Natural killer cell (primary cell): Measurements from ENCODE around the gene CCND3. TPM values are rescaled to one million over a fixed set of nuclear protein-coding genes. Genes with fewer than 3 reads are reported as not detected.

Experiments
- ATAC-seq, 3 donors: fragments of 150-1000 bp in 2 of 3; fragments of 200-7000 bp in 1 of 3; cut with Tn5 transposase; 1 replicate in 1 of 3; 2 replicates in 2 of 3; pipeline ENCODE4 v1.10.0; 2021; ENCODE audit warnings: mild to moderate bottlenecking in 2 of 3, moderate library complexity in 2 of 3
- DNase-seq, 2 donors: peaks; one replicate each; pipeline versions ENCODE4 v3.0.0 to v3.0.0-alpha.2; 2013 to 2021; ENCODE audit warnings: mixed read lengths in 1 of 2
- H3K27ac ChIP-seq: one replicate; pipeline ENCODE4 v1.5.1; 2013; ENCODE audit warnings: mild to moderate bottlenecking, low read length
- H3K27me3 ChIP-seq: one replicate; pipeline ENCODE4 v1.6.1; 2013; ENCODE audit warnings: low read length; ENCODE audit not compliant: control insufficient read depth, insufficient read depth
- H3K36me3 ChIP-seq: one replicate; pipeline ENCODE4 v1.6.1; 2013; ENCODE audit warnings: low read length; ENCODE audit not compliant: control insufficient read depth, insufficient read depth
- H3K4me1 ChIP-seq: one replicate; pipeline ENCODE4 v1.6.1; 2013; ENCODE audit warnings: low read length; ENCODE audit not compliant: control insufficient read depth, insufficient read depth
- H3K4me3 ChIP-seq: one replicate; pipeline ENCODE4 v1.5.1; 2013; ENCODE audit warnings: low read length
- H3K9me3 ChIP-seq: one replicate; pipeline ENCODE4 v1.6.1; 2013; ENCODE audit warnings: low read length; ENCODE audit not compliant: control insufficient read depth, insufficient read depth
- H3K27ac Mint-ChIP-seq, 2 donors: one replicate each; pipeline ENCODE4 v1.8.0; 2022; ENCODE audit warnings: mild to moderate bottlenecking in 2 of 2, mixed read lengths in 2 of 2, moderate library complexity in 1 of 2
- H3K27me3 Mint-ChIP-seq, 2 donors: one replicate each; pipeline ENCODE4 v1.8.0; 2022; ENCODE audit warnings: low read depth in 2 of 2, mixed read lengths in 2 of 2
- H3K36me3 Mint-ChIP-seq: one replicate; pipeline ENCODE4 v1.8.0; 2022; ENCODE audit warnings: mixed read lengths
- H3K4me1 Mint-ChIP-seq, 2 donors: one replicate each; pipeline ENCODE4 v1.8.0; 2022; ENCODE audit warnings: mixed read lengths in 2 of 2
- H3K4me3 Mint-ChIP-seq: one replicate; pipeline ENCODE4 v1.8.0; 2022; ENCODE audit warnings: mild to moderate bottlenecking, moderate library complexity, mixed read lengths
- H3K9me3 Mint-ChIP-seq, 2 donors: one replicate each; pipeline ENCODE4 v1.8.0; 2022; ENCODE audit warnings: mixed read lengths in 2 of 2
- CTCF ChIP-seq: fragments of 200-600 bp; IDR thresholded peaks from one replicate; pipeline ENCODE4 v1.8.0; 2022; ENCODE audit warnings: antibody characterized with exemption
- WGBS: methylation state at CpG from one replicate; pipeline ENCODE4 v1.1.7; 2013; ENCODE audit warnings: missing lambda C conversion rate; ENCODE audit not compliant: insufficient coverage; 5-methylcytosine and 5-hydroxymethylcytosine counted together
- intact Hi-C: fragments of 100-400 bp; cut with micrococcal nuclease; formaldehyde crosslinking; loops from one replicate; pipeline ENCODE4 v1.14.2; 2022
- total RNA-seq, 4 donors: library from RNA; stranded (reverse); fragments of 120-200 nt in 1 of 4; gene quantifications; one replicate each; pipeline versions ENCODE4 v1.2.3 to v1.2.4, GENCODE V29; 2013 to 2022

Gene CCND3
- total RNA-seq, 3 donors from 2014 or later (not counting 1 experiment from before 2014, with no cell fraction given) = 409 to 438 (median 438) TPM

- no peaks in the 10 kb centered on the region for H3K9me3 ChIP-seq
- H3K4me1 ChIP-seq = peaks cover 81% of the 10 kb centered on the region
- DNase-seq (no peak), ATAC-seq (no peak)
- H3K9me3 Mint-ChIP-seq = no peaks in the 10 kb centered on the region
- H3K36me3 ChIP-seq = peaks cover 72% of the 10 kb centered on the region
- peak overlapping the region; percentile 88 to 95 for H3K27ac Mint-ChIP-seq
- no peaks in the 10 kb centered on the region for H3K27me3 Mint-ChIP-seq
- peaks cover 7% of the 10 kb centered on the region for H3K36me3 Mint-ChIP-seq
- peak overlapping the region; percentile 57 for H3K27ac ChIP-seq
- no peak for TF ChIP-seq CTCF
- intact Hi-C loops = loop anchor here (5.0 kb wide), 2 partner anchors 37 to 203 kb away; no protein-coding TSS in a partner anchor
- H3K4me1 Mint-ChIP-seq = peaks cover 79 to 82% of the 10 kb centered on the region in 2 donors
- WGBS = 25% methylated on average over 1 of the region's 1 CpG
- H3K4me3 ChIP-seq = no peak overlapping the region
- peak overlapping the region; percentile 97 for H3K4me3 Mint-ChIP-seq
- H3K27me3 ChIP-seq = no peaks in the 10 kb centered on the region
Measured at GRCh38 chr6:41935193-41935574, 6.4 kb downstream of the CCND3 start.

GRCh38 chr6:41934278-41935192 is 7.1 kb downstream of the CCND3 start:
- WGBS = 76% methylated on average over 6 of the region's 7 CpGs

GRCh38 chr6:41932378-41932777 is 9.2 kb downstream of the CCND3 start:
- no peak overlapping the region for H3K4me3 ChIP-seq
- Mint-ChIP-seq H3K4me3 (no peak overlapping the region), H3K27me3 (no peaks in the 10 kb centered on the region), H3K4me1 (peaks cover 72 to 77% of the 10 kb centered on the region in 2 donors), H3K9me3 (no peaks in the 10 kb centered on the region), H3K36me3 (peaks cover 7% of the 10 kb centered on the region), H3K27ac (peak overlapping the region; percentile 45 to 95)
- H3K9me3 ChIP-seq = no peaks in the 10 kb centered on the region
- peaks cover 53% of the 10 kb centered on the region for H3K4me1 ChIP-seq
- TF ChIP-seq CTCF = no peak
- 94% methylated on average over 15 of the region's 15 CpGs for WGBS
- H3K27ac ChIP-seq = no peak overlapping the region
- ATAC-seq = no peak
- peaks cover 93% of the 10 kb centered on the region for H3K36me3 ChIP-seq
- no peaks in the 10 kb centered on the region for H3K27me3 ChIP-seq
- no peak for DNase-seq
- intact Hi-C loops = no loop called here

More at GRCh38 chr6:41934278-41935192, 7.1 kb downstream of the CCND3 start:
- no peaks in the 10 kb centered on the region for H3K9me3 Mint-ChIP-seq
- H3K4me3 Mint-ChIP-seq = peak overlapping the region; percentile 97
- H3K36me3 Mint-ChIP-seq = peaks cover 7% of the 10 kb centered on the region
- TF ChIP-seq CTCF = no peak
- Histone ChIP-seq H3K4me1 (peaks cover 74% of the 10 kb centered on the region), H3K27me3 (no peaks in the 10 kb centered on the region), H3K27ac (peak overlapping the region; percentile 57), H3K36me3 (peaks cover 73% of the 10 kb centered on the region), H3K4me3 (no peak overlapping the region), H3K9me3 (no peaks in the 10 kb centered on the region)
- H3K4me1 Mint-ChIP-seq = peaks cover 76 to 80% of the 10 kb centered on the region in 2 donors
- no peak for DNase-seq
- intact Hi-C loops = loop anchor here (5.0 kb wide), 2 partner anchors 38 to 202 kb away; no protein-coding TSS in a partner anchor
- no peaks in the 10 kb centered on the region for H3K27me3 Mint-ChIP-seq
- H3K27ac Mint-ChIP-seq = peak overlapping the region; percentile 88 to 95
- ATAC-seq = no peak
